NCI-H2196 (cell line): ENCODE data around the gene PRCP.

Source experiments
- DNase-seq: peaks from one replicate; lab custom pipeline; 2025; ENCODE audit not compliant: unreplicated experiment; lab: John Stamatoyannopoulos, UW

PRCP gene

DNA sequence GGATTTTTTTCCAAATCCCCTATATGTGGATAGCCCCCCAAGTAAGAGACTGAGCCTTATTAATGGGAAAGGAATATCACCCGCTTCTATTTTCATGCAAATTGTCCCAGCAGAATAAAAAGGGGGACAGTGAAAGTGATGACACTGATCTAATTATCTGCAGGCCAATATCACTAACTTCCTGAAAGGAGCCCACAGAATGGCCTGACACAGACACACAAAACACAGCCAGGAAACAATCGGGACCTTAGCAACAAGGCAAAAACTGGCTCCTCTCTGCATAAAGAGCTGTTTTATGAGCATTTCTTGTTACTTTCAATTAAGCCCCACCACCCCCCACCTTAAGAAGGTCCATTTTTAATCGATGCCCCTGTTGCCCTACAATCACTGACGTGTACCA is 112.2 kb downstream of the PRCP start:
- DNase-seq: no peak

DNA sequence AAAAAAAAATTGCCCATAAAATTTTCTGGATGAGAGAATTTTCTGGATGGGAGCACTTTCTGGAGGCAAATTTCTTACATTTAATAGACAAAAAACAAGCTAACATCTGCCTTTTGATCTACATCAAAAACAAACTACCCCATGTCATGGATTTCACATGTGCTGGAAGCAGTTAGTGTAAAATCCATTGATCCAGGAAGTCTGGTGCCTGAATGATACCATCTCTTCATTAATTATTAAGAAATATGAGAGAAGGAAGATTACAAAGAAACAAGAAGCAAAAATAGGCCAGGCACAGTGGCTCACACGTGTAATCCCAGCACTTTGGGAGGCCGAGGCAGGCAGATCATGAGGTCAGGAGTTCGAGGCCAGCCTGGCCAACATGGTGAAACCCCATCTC is 113.4 kb downstream of the PRCP start:
- DNase-seq: no peak

DNA sequence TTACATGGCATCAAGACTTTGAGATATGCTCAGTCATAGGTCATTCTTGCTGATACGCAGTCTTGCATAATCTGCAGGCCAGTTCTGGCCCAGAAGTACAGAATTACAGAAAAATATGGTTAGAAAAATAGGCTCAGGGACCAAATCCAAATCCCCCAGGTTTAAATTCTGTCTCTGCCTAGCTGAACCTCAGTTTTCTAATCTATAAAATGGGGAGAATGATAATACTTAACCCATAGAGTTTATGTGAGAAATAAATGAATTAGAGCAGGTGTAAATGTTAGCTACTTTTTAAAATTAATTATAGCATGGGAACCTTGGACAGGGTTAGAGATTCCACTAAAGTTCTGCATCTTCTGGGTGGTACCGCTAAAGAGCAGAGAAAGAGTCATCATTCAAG is 114.2 kb downstream of the PRCP start:
- no peak for DNase-seq

DNA sequence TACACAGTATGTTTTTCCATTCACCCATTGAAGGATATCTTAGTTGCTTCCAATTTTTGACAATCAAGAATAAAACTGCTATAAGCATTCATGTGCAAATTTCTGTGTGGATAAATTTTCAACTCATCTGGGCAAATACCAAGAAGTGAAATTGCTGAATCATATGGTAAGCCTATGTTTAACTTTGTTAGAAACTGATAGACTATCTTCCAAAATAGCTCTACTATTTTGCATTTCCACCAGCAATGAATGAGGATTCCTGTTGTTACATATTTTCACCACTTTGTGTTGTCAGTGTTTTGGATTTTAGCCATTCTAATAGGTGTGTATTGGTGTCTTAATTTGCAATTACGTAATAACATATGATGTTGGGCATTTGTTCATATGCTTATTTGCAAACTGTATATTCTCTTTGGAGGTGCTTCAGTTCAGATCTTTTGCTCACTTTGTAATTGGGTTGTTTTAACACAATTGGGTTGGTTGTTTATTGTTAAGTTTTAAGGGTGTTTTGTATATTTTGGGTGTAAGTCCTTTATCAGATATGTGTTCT is 117.3 kb downstream of the PRCP start:
- no peak for DNase-seq

DNA sequence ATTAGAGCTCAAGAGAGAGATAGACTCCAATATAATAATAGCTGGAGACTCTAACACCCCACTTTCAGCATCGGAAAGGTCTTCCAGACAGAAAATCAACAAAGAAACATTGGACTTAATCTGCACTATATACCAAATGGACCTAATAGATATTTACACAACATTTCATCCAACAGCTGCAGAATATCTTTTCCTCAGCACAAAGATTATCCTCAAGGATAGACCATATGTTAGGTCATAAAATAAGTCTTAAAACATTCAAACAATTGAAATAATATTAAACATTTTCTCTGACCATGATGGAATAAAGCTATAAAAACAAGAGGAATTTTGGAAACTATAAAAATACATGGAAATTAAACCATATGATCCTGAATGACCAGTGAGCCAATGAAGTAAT is 121.5 kb downstream of the PRCP start:
- no peak for DNase-seq

DNA sequence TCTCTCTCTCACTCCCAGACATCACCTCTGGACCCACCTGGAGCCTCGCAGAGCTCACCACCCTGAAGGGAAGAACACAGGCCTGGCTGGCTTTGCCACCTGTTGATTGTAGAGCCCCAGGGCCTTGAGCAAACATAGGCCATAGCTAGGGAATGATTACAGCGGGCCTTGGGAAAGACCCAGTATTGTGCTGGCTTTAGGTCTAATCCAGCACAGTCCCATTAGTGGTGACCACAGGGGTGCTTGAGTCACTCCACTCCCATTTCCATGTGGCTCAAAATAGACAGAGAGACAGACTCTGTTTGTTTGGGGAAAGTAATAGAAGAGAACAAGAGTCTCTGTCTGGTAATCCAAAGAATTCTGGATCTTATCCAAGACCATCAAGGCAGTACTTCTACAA is 123.9 kb downstream of the PRCP start:
- no peak for DNase-seq

DNA sequence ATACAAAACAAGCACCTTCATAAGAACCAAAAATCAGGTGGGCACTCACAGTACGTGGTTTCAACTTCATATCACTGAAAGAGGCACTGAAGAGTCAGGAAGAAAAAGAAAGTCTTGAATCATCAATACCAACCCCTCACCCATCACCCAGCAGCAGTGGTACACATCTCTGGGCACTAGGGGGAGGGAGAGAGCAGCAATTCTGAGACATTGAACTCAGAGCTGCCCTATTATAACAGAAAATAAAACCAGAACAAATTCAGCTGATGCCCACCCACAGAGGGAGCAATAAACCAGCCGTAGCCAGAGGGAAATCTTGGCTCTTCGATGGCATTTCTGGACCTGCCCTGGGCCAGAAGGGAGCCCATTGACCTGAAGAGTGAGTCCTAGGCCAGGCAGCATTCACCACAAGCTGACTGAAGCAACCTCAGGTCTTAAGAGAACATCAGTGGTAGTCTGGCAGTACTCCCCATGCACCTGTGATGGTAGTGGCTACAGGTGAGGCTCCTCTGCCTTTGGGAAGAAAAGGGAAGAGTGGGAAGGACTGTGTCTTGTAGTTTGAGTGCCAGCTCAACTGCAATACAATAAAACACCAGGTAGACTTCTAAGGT is 124.4 kb downstream of the PRCP start:
- peak; percentile 36 for DNase-seq

DNA sequence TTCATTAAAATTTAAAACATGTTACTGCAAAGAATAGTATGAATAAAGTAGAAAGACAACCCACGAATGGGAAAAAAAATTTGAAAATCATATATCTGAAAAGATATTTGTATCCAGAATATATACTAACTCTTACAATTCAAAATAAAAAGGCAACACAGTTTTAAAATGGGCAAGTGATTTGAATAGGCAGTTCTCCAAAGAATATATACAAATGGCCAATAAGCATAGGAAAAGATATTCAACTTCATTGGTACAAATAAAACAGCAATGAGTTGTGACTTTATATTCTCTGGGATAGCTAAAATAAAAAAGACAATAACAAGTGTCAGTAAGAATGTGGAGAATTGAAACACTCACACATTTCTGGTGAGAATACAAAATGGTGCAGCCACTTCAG is 125.0 kb downstream of the PRCP start:
- DNase-seq: no peak
